ENCODE data around the gene ENTREP3. TPM values are rescaled to one million over a fixed set of nuclear protein-coding genes. Genes with fewer than 3 reads are reported as not detected.
A peak's percentile ranks its signal among the peaks of the same experiment; 100 is the strongest.

Gene ENTREP3
- total and polyA plus RNA-seq, 2 donors (not counting 3 experiments of a cell fraction or from before 2014, with no cell fraction given) = 27.4 to 62.7 TPM

DNA sequence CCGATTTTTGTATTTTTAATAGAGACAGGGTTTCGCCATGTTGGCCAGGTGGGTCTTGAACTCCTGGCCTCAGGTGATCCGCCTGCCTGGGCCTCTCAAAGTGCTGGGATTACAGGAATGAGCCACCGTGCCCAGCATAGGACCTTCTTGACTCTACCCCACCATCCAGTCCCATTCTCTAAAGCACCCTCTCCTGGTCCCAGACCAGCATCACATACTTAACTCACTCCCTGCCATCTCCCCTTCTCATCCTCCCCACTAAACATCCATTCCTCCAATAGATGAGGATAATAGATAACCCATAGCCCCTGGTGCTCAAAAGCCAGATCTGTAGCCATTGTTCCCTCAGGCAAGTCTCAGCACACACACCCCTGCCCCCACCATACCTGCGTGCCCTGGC lies 2.1 kb downstream of the ENTREP3 start:
- TF ChIP-seq, protein P1, sequence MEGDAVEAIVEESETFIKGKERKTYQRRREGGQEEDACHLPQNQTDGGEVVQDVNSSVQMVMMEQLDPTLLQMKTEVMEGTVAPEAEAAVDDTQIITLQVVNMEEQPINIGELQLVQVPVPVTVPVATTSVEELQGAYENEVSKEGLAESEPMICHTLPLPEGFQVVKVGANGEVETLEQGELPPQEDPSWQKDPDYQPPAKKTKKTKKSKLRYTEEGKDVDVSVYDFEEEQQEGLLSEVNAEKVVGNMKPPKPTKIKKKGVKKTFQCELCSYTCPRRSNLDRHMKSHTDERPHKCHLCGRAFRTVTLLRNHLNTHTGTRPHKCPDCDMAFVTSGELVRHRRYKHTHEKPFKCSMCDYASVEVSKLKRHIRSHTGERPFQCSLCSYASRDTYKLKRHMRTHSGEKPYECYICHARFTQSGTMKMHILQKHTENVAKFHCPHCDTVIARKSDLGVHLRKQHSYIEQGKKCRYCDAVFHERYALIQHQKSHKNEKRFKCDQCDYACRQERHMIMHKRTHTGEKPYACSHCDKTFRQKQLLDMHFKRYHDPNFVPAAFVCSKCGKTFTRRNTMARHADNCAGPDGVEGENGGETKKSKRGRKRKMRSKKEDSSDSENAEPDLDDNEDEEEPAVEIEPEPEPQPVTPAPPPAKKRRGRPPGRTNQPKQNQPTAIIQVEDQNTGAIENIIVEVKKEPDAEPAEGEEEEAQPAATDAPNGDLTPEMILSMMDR (IDR thresholded peaks at IDR 0.05; ENCODE audit: extremely low read depth in 1 of 2, insufficient read depth in 1 of 2, low read depth in 1 of 2, low read length in 2 of 2) = peak in 1 of 2 donors; percentile 4
- TF ChIP-seq GATA2 (IDR thresholded peaks at IDR 0.05; ENCODE audit: insufficient read depth, insufficient read length, low read depth, low read length) (no peak), JUN (IDR thresholded peaks at IDR 0.05; ENCODE audit: borderline replicate concordance, insufficient read depth, insufficient read length, low read depth) (no peak)
- dilution Hi-C loops (cut with MboI; ENCODE audit: extremely low pct_ligation_motif_present, low sequenced_read_pairs) = no loop called here
- peaks cover 3 to 9% of the 10 kb centered on the region in 2 experiments for H3K36me3 ChIP-seq (ENCODE audit: control insufficient read depth in 2 of 2, extremely low read depth in 1 of 2, insufficient read depth in 2 of 2, low read length in 2 of 2)
- no peak overlapping the region for H3K4me2 ChIP-seq (ENCODE audit: insufficient read depth, low read length)
- H3K79me2 ChIP-seq (ENCODE audit: control insufficient read depth, insufficient read depth, low read length) = peaks cover 9% of the 10 kb centered on the region
- ChIA-PET CTCF (interaction anchor here (0.6 to 5.8 kb wide), 2 partner anchors 69 to 282 kb away, joined by 3 to 115 read pairs; partner anchors contain the start of gene RUSC1), POLR2A (no interaction called here)
- BruUV-seq (replicated peaks) = no TSS peak
- H3K27me3 ChIP-seq (ENCODE audit: control insufficient read depth in 2 of 2, insufficient read depth in 2 of 2, low read length in 2 of 2) = no peaks in the 10 kb centered on the region
- H3K9me3 ChIP-seq (replicated peaks; ENCODE audit: control insufficient read depth, insufficient read depth, low read length) = no peaks in the 10 kb centered on the region
- H3K4me1 ChIP-seq (ENCODE audit: control insufficient read depth, extremely low read depth, insufficient read depth, low read length) = peaks cover 29% of the 10 kb centered on the region
- no peaks in the 10 kb centered on the region for H3K9me1 ChIP-seq (replicated peaks; ENCODE audit: control insufficient read depth, extremely low read depth, insufficient read depth, low read length)
- no peak for FAIRE-seq
- no peak overlapping the region for H3K9ac ChIP-seq (replicated peaks; ENCODE audit: extremely low read depth, insufficient read depth, low read length)
- H4K20me1 ChIP-seq (replicated peaks; ENCODE audit: control insufficient read depth, extremely low read depth, insufficient read depth, low read length) = no peaks in the 10 kb centered on the region
- intact Hi-C loops (cut with micrococcal nuclease) = loop anchor here (10.0 kb wide), 1 partner anchor 312 kb away; the partner anchor contains the start of gene ASH1L
- no peak overlapping the region for H3K27ac ChIP-seq (ENCODE audit: insufficient read depth, low read depth, low read length)
- no peak for DNase-seq (ENCODE audit: low read depth, low spot score)
- H3K4me3 ChIP-seq (replicated peaks in 1 of 3; ENCODE audit: insufficient read depth in 1 of 3, low read depth in 1 of 3, low read length in 3 of 3) = no peak overlapping the region
- no peak overlapping the region for H2AFZ ChIP-seq (ENCODE audit: low read depth, low read length)

DNA sequence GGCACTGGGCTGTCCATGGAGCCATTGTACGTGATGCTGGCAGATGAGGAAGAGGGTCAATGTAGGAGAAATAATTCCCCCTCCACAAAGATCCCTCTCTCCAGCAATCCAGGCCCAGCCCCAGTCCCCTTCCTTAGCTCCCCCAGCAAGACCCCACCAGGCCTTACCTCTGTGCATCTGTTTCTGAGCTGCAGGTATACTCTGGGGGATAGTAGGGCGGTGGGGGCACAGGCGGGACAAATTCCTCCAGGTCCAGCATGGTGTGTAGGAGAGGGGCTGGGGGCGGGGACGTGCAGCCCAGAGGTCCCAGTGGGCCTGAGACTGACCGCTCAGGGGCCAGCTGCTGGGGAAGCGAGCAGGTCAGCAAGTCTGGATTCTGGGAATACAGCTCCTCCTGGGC lies 3.7 kb downstream of the ENTREP3 start:
- ChIA-PET POLR2A (no interaction called here), CTCF (interaction anchor here (0.8 to 5.8 kb wide), 35 partner anchors 8 to 401 kb away, joined by 3 to 115 read pairs (median 6); partner anchors contain the start of genes ASH1L, CLK2, FDPS and HCN3)
- no peak overlapping the region for H3K4me2 ChIP-seq (ENCODE audit: insufficient read depth, low read length)
- H3K9ac ChIP-seq (replicated peaks; ENCODE audit: extremely low read depth, insufficient read depth, low read length) = no peak overlapping the region
- FAIRE-seq = no peak
- peaks cover 9% of the 10 kb centered on the region for H3K79me2 ChIP-seq (ENCODE audit: control insufficient read depth, insufficient read depth, low read length)
- no peaks in the 10 kb centered on the region for H3K27me3 ChIP-seq (ENCODE audit: control insufficient read depth in 2 of 2, insufficient read depth in 2 of 2, low read length in 2 of 2)
- no peak for DNase-seq (ENCODE audit: low read depth, low spot score)
- no peaks in the 10 kb centered on the region for H3K9me3 ChIP-seq (replicated peaks; ENCODE audit: control insufficient read depth, insufficient read depth, low read length)
- H3K36me3 ChIP-seq (ENCODE audit: control insufficient read depth in 2 of 2, extremely low read depth in 1 of 2, insufficient read depth in 2 of 2, low read length in 2 of 2) = peaks cover 6 to 16% of the 10 kb centered on the region in 2 experiments
- intact Hi-C loops (cut with micrococcal nuclease) (loop anchor here (10.0 kb wide), 1 partner anchor 313 kb away; the partner anchor contains the start of gene ASH1L), dilution Hi-C loops (cut with MboI; ENCODE audit: extremely low pct_ligation_motif_present, low sequenced_read_pairs) (no loop called here)
- H2AFZ ChIP-seq (ENCODE audit: low read depth, low read length) = no peak overlapping the region
- H3K27ac ChIP-seq (ENCODE audit: insufficient read depth, low read depth, low read length) = no peak overlapping the region
- BruUV-seq (replicated peaks) = no TSS peak
- H3K4me1 ChIP-seq (ENCODE audit: control insufficient read depth, extremely low read depth, insufficient read depth, low read length) = peaks cover 29% of the 10 kb centered on the region
- no peaks in the 10 kb centered on the region for H3K9me1 ChIP-seq (replicated peaks; ENCODE audit: control insufficient read depth, extremely low read depth, insufficient read depth, low read length)
- TF ChIP-seq MYC (IDR thresholded peaks at IDR 0.05; ENCODE audit: low read depth, low read length) (no peak), POLR2A (IDR thresholded peaks at IDR 0.05; ENCODE audit: low read depth, low read length) (no peak)
- H4K20me1 ChIP-seq (replicated peaks; ENCODE audit: control insufficient read depth, extremely low read depth, insufficient read depth, low read length) = no peaks in the 10 kb centered on the region
- no peak overlapping the region for H3K4me3 ChIP-seq (replicated peaks in 1 of 3; ENCODE audit: insufficient read depth in 1 of 3, low read depth in 1 of 3, low read length in 3 of 3)

All from endothelial cell of umbilical vein (primary cell).